Iris pigment epithelial cell (primary cell): ENCODE measurements around the gene PPM1K.
A peak's percentile ranks its signal among the peaks of the same experiment; 100 is the strongest.

Experiments used
- DNase-seq: peaks from one replicate; pipeline ENCODE4 v3.0.0-alpha.2; 2011; ENCODE audit warnings: low read depth

The PPM1K gene

GRCh38 chr4:88216395-88216794 is 68.0 kb downstream of the PPM1K start:
- no peak for DNase-seq

- DNase-seq: no peak
Observed at GRCh38 chr4:88215351-88215750, 69.0 kb downstream of the PPM1K start.

GRCh38 chr4:88212253-88212561 is 72.2 kb downstream of the PPM1K start:
- no peak for DNase-seq

- peak; percentile 38 for DNase-seq
Observed at GRCh38 chr4:88211473-88212252, 72.7 kb downstream of the PPM1K start.

- no peak for DNase-seq
Observed at GRCh38 chr4:88208156-88208555, 76.2 kb downstream of the PPM1K start.
